HG03280 (cell line): ENCODE results near the gene TGFBRAP1.
A peak's percentile ranks its signal among the peaks of the same experiment; 100 is the strongest.

Experiments used
- ATAC-seq: cut with Tn5 transposase; IDR thresholded peaks from one replicate; pipeline ENCODE4 v1.9.1; 2021; ENCODE audit warnings: mild to moderate bottlenecking, moderate library complexity; ENCODE audit not compliant: unreplicated experiment

TGFBRAP1 gene

GRCh38 chr2:105315314-105315713, 14.2 kb downstream of the TGFBRAP1 start:
- ATAC-seq: peak; percentile 50

GRCh38 chr2:105313877-105314276, 15.7 kb downstream of the TGFBRAP1 start:
- ATAC-seq: no peak

- no peak for ATAC-seq
Observed at GRCh38 chr2:105309147-105309545, 20.4 kb downstream of the TGFBRAP1 start.

- ATAC-seq: no peak
Observed at GRCh38 chr2:105308382-105309146, 21.0 kb downstream of the TGFBRAP1 start.

- no peak for ATAC-seq
Observed at GRCh38 chr2:105307962-105308361, 21.6 kb downstream of the TGFBRAP1 start.

- no peak for ATAC-seq
Observed at GRCh38 chr2:105307550-105307949, 22.0 kb downstream of the TGFBRAP1 start.

- ATAC-seq: no peak
Observed at GRCh38 chr2:105307146-105307545, 22.4 kb downstream of the TGFBRAP1 start.

GRCh38 chr2:105301646-105302045, 27.9 kb downstream of the TGFBRAP1 start:
- ATAC-seq: no peak

- ATAC-seq: no peak
Observed at GRCh38 chr2:105299290-105299689, 30.2 kb downstream of the TGFBRAP1 start.

GRCh38 chr2:105298017-105298416, 31.5 kb downstream of the TGFBRAP1 start:
- no peak for ATAC-seq

GRCh38 chr2:105297216-105297615, 32.3 kb downstream of the TGFBRAP1 start:
- ATAC-seq: no peak

- ATAC-seq: no peak
Observed at GRCh38 chr2:105296017-105296611, 33.4 kb downstream of the TGFBRAP1 start.

- ATAC-seq: no peak
Observed at GRCh38 chr2:105294844-105295481, 34.6 kb downstream of the TGFBRAP1 start.

- ATAC-seq: no peak
Observed at GRCh38 chr2:105294046-105294445, 35.5 kb downstream of the TGFBRAP1 start.

- no peak for ATAC-seq
Observed at GRCh38 chr2:105291981-105292380, 37.6 kb downstream of the TGFBRAP1 start.

GRCh38 chr2:105290981-105291660, 38.4 kb downstream of the TGFBRAP1 start:
- ATAC-seq: no peak

- ATAC-seq: no peak
Observed at GRCh38 chr2:105288133-105288532, 41.4 kb downstream of the TGFBRAP1 start.

GRCh38 chr2:105287692-105288091, 41.8 kb downstream of the TGFBRAP1 start:
- ATAC-seq: no peak

- no peak for ATAC-seq
Observed at GRCh38 chr2:105283532-105283931, 46.0 kb downstream of the TGFBRAP1 start.

- no peak for ATAC-seq
Observed at GRCh38 chr2:105280281-105280680, 49.3 kb downstream of the TGFBRAP1 start.

GRCh38 chr2:105279126-105279525, 50.4 kb downstream of the TGFBRAP1 start:
- no peak for ATAC-seq
